Activated B cell treated with CpG ODN at 0.5 μM for 24 hours (primary cell): Measurements from ENCODE around the gene P2RY6. TPM values are rescaled to one million over a fixed set of nuclear protein-coding genes. Genes with fewer than 3 reads are reported as not detected.

Experiments
- ATAC-seq: fragments of 200-7000 bp; cut with Tn5 transposase; one replicate; pipeline ENCODE4 v1.10.0; 2021; ENCODE audit warnings: low read depth, mild to moderate bottlenecking, moderate library complexity
- CTCF ChIA-PET: fragments of 350-600 bp; sonication (Branson Sonifier 250); formaldehyde crosslinking; loops from one replicate; lab custom pipeline; 2021; ENCODE audit warnings: antibody characterized with exemption; lab: Charles Lee
- POLR2A ChIA-PET: fragments of 350-600 bp; sonication (Branson Sonifier 250); formaldehyde crosslinking; loops from one replicate; lab custom pipeline; 2021; ENCODE audit warnings: antibody characterized with exemption; lab: Charles Lee
- DNase-seq: peaks from one replicate; pipeline ENCODE4 v3.0.0; 2022
- H3K27ac Mint-ChIP-seq: one replicate; pipeline ENCODE4 v1.8.0; 2020; ENCODE audit warnings: mixed read lengths
- H3K27me3 Mint-ChIP-seq: one replicate; pipeline ENCODE4 v1.8.0; 2021; ENCODE audit warnings: mixed read lengths
- H3K36me3 Mint-ChIP-seq: one replicate; pipeline ENCODE4 v1.8.0; 2021; ENCODE audit warnings: low read depth, mixed read lengths
- H3K4me1 Mint-ChIP-seq: one replicate; pipeline ENCODE4 v1.8.0; 2021; ENCODE audit warnings: mixed read lengths
- H3K4me3 Mint-ChIP-seq: one replicate; pipeline ENCODE4 v1.8.0; 2020; ENCODE audit warnings: mild to moderate bottlenecking, mixed read lengths
- H3K9me3 Mint-ChIP-seq: one replicate; pipeline ENCODE4 v1.8.0; 2020; ENCODE audit warnings: mixed read lengths
- intact Hi-C: fragments of 100-400 bp; cut with micrococcal nuclease; formaldehyde crosslinking; loops from one replicate; pipeline ENCODE4 v1.15.1; 2024
- total RNA-seq: library from RNA; stranded (reverse); gene quantifications from 2 replicates; pipeline ENCODE4 v1.2.3, GENCODE V29; 2022
- TF ChIP-seq, protein P1 (sequence below): fragments of 200-600 bp; IDR thresholded peaks from one replicate; pipeline ENCODE4 v1.8.0; 2022; ENCODE audit warnings: antibody characterized with exemption, mild to moderate bottlenecking

Gene P2RY6
- total RNA-seq, 1 donor from 2014 or later = 0.22 TPM

DNA sequence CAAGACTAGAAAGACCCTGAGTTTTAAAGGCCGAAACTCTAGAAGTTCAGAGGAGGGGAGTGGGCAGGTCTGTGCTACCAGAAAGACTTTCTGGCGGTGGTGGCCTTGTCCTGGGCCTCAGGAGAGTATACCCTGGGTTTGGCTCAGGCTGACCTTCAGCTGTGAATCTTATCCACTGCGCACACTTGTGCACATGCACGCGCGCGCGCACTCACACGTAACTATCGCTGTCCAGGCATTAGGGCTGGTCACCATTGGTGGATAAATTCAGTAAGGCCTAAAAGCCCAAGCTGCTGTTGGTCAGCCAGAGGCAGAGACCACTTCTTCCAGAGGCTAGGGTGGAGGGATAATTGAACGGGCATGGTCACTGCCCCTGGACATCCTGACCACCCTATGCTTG is 61.0 kb downstream of the P2RY6 start:
- no peak overlapping the region for H3K27ac Mint-ChIP-seq
- CTCF ChIA-PET = interaction anchor here (1.0 to 5.5 kb wide), 3 partner anchors 18 to 44 kb away, joined by 3 to 63 read pairs (median 5); partner anchors contain the start of gene ARHGEF17
- POLR2A ChIA-PET = interaction anchor here (0.6 kb wide), 1 partner anchor 34 kb away, joined by 7 read pairs; no protein-coding TSS in a partner anchor
- no peaks in the 10 kb centered on the region for H3K4me1 Mint-ChIP-seq
- H3K9me3 Mint-ChIP-seq = no peaks in the 10 kb centered on the region
- DNase-seq (no peak), ATAC-seq (no peak)
- TF ChIP-seq, protein P1, sequence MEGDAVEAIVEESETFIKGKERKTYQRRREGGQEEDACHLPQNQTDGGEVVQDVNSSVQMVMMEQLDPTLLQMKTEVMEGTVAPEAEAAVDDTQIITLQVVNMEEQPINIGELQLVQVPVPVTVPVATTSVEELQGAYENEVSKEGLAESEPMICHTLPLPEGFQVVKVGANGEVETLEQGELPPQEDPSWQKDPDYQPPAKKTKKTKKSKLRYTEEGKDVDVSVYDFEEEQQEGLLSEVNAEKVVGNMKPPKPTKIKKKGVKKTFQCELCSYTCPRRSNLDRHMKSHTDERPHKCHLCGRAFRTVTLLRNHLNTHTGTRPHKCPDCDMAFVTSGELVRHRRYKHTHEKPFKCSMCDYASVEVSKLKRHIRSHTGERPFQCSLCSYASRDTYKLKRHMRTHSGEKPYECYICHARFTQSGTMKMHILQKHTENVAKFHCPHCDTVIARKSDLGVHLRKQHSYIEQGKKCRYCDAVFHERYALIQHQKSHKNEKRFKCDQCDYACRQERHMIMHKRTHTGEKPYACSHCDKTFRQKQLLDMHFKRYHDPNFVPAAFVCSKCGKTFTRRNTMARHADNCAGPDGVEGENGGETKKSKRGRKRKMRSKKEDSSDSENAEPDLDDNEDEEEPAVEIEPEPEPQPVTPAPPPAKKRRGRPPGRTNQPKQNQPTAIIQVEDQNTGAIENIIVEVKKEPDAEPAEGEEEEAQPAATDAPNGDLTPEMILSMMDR = no peak
- no peak overlapping the region for H3K4me3 Mint-ChIP-seq
- H3K27me3 Mint-ChIP-seq = no peaks in the 10 kb centered on the region
- intact Hi-C loops = no loop called here
- H3K36me3 Mint-ChIP-seq = no peaks in the 10 kb centered on the region

DNA sequence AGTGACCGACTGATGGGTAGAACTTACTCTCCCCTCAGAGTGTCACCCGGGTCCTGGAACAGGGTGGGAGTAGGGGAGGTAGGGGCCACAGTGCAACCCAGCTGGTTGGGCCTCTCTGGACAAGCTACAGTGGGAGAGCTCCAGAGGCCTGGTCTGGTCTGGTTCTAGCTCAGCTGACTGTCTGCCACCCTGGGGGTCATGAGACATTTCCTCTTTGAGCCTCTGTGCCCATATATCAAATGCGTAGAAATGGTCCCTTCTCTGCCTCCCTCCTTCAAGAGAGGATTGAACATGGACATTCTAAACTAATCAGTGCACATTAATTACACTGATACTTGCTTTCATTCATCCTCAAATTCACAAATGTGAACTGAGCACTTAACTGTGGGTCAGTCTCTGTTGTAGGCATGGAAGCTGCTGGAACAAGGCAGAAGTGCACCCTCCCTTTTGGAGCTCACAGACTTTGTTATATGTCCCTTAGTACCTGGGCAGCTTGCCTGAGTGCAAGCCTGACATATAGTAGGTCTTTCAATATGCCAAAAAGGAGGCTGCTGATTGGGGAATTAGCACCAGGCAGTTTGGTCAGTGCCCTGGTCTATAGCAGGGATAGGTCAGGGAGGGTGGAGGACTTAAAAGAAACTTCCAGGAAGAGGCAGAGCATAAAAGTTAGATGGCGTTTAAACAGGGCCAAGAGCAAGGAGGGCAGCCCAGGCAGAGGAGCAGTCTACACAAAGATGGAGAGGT is 61.7 kb downstream of the P2RY6 start:
- TF ChIP-seq, protein P1 = no peak
- H3K4me3 Mint-ChIP-seq = no peak overlapping the region
- no peak overlapping the region for H3K27ac Mint-ChIP-seq
- ATAC-seq (no peak), DNase-seq (no peak)
- no peaks in the 10 kb centered on the region for H3K36me3 Mint-ChIP-seq
- no peaks in the 10 kb centered on the region for H3K27me3 Mint-ChIP-seq
- no peaks in the 10 kb centered on the region for H3K9me3 Mint-ChIP-seq
- no peaks in the 10 kb centered on the region for H3K4me1 Mint-ChIP-seq
- ChIA-PET CTCF (interaction anchor here (1.0 to 5.5 kb wide), 3 partner anchors 17 to 44 kb away, joined by 3 to 63 read pairs (median 5); partner anchors contain the start of gene ARHGEF17), POLR2A (interaction anchor here (0.6 kb wide), 1 partner anchor 35 kb away, joined by 7 read pairs; no protein-coding TSS in a partner anchor)
- intact Hi-C loops = no loop called here

DNA sequence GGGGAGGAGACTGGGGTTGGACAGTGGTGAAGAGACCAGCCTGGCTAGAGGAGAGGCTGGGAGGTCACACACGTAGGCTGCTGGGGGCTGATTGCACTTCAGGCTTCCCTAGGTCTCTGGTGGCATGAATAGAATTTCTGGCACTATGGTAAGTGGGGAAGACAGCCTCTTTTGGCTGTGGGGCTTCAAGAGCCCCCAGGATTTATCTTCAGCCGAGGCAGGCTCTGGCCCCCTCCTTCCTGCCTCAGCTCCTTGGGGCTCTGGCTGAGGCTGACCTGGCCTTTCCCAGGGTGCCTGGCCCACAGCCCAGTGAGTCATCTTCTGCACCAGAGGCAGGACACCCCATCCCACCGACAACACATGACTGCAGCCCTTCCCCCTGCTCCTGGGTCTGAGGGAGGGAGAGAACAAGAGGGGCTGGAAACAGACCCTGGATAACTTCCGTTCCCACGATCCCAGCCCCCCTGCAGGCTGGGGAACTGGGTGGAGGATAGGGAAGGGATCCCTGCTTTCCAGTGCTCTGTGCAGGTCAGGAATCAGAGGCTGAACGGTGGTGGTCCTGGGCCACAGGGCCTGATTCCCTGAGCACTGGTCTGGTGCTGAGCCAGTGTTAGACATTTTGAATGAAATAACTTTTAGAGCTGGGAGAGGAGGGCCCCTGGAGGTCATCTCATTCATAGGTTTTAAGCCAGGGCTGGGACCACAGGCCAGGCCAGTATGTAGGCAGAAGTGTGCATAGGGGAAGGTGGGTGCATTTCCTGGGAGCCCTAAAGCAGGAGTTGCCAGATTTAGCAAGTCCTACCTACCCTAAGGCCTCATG is 62.5 kb downstream of the P2RY6 start:
- POLR2A ChIA-PET = interaction anchor here (0.6 to 1.3 kb wide), 3 partner anchors 26 to 412 kb away, joined by 5 to 6 read pairs (median 5); no protein-coding TSS in a partner anchor
- intact Hi-C loops = loop anchor here (1.0 to 5.0 kb wide), 4 partner anchors 27 to 862 kb away; no protein-coding TSS in a partner anchor
- H3K27ac Mint-ChIP-seq = no peak overlapping the region

DNA sequence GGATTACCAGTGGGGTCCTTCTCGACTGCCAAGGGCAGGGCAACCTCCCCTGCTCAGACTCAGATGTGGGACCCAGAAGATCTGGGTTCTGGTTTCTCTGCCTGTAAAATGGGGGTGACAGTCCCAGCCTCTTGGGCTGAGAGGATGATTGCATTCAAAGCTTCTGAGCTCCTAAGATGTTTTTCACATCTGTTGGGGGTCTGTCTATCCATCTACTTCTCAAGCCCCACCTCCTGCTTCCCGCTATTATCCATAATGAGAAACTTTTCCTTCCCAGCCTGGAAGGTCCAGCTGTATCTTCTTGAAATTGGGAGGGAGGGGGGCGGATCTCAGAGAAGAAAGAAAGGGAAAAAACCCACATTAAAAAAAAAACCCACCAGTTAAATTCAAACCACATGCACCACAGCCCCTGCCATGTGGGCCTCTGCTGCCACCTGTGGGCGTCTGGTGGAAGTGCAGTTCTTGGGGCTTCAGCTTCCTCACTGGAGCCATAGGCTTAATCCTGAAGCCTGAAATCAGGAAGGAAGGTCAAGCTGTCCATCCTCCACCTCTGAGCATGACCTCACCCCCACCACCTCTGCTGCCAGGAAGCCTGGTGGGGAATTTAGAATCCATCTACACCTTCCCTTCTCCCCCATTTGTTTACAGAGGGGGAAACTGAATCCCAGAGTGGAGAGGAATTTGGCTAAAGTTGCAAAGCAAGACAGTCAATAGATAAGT is 63.2 kb downstream of the P2RY6 start:
- TF ChIP-seq, protein P1 = peak; percentile 85
- ATAC-seq = peak; percentile 89
- CTCF ChIA-PET = interaction anchor here (0.6 to 5.5 kb wide), 23 partner anchors 12 to 437 kb away, joined by 3 to 63 read pairs (median 4); partner anchors contain the start of gene ARHGEF17
- peak; percentile 78 for DNase-seq
- Mint-ChIP-seq H3K36me3 (no peaks in the 10 kb centered on the region), H3K9me3 (no peaks in the 10 kb centered on the region), H3K4me1 (no peaks in the 10 kb centered on the region), H3K4me3 (no peak overlapping the region), H3K27me3 (no peaks in the 10 kb centered on the region), H3K27ac (no peak overlapping the region)
- intact Hi-C loops = loop anchor here (1.0 to 5.0 kb wide), 4 partner anchors 28 to 863 kb away; no protein-coding TSS in a partner anchor
- POLR2A ChIA-PET = interaction anchor here (0.6 to 1.4 kb wide), 6 partner anchors 27 to 413 kb away, joined by 3 to 7 read pairs (median 5); partner anchors contain the start of gene ARHGEF17

More for the DNA sequence above, 62.5 kb downstream of the P2RY6 start:
- H3K4me1 Mint-ChIP-seq = no peaks in the 10 kb centered on the region
- no peak for ATAC-seq
- no peaks in the 10 kb centered on the region for H3K36me3 Mint-ChIP-seq
- no peaks in the 10 kb centered on the region for H3K27me3 Mint-ChIP-seq
- CTCF ChIA-PET = interaction anchor here (0.6 to 5.5 kb wide), 15 partner anchors 11 to 436 kb away, joined by 3 to 63 read pairs (median 4); partner anchors contain the start of gene ARHGEF17
- TF ChIP-seq, protein P1 = no peak
- no peak for DNase-seq
- H3K4me3 Mint-ChIP-seq = no peak overlapping the region
- no peaks in the 10 kb centered on the region for H3K9me3 Mint-ChIP-seq
